GM19035 (cell line): ENCODE data around the gene KTI12.
"Not testable (repeated sequence)": the region's sequence is repeated elsewhere in the genome, so short reads cannot be mapped to it uniquely, and the experiment has no call there.

Experiments
- ATAC-seq: cut with Tn5 transposase; IDR thresholded peaks from one replicate; pipeline ENCODE4 v1.9.1; 2021; ENCODE audit not compliant: unreplicated experiment

KTI12 gene

DNA sequence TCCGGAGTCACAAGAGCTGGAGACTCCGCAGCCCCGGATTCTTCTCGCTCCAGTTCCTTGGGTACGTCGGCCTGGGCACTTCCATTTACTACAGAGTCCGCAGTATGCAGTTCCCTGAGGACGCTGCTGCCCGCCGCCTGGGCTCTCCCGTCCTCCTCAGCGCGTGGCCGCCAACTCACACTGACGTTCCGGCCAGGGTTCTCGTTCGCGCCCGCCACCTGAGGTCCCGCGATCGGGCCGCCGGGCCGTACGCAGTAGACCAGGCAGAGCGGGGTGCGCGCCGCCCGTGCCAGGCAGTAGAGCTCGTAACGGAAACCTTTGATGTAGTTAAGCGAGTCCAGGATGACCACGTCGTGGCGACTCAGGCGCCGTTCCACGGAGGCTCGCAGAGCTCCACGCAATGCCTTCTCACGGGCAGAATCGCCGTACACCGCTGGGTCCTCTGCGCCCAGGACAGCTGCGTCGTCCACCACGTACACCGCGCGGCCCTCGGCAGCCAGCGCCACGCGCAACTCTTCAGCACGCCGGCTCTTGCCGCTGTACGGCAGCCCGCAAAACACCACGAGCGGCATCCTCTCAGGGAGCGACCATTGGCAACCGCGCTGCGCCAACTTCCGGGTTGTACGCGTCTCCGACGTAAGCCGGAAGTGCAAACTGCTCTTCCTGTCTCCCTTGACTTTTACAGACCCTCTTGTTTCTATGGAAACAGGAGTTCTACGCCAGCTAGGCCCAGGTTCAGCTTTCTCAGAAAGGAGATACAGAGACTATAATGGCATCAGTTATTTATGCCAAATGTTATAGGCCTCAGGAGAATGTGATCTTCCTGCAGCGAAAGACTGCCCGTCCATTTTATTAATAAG lies at the start of gene KTI12:
Gene KTI12, minus strand, starts transcription at position 621 of the 860 bp plus-strand sequence. Its CDS starts 49 bp downstream, at position 572.
- peak; percentile 78 for ATAC-seq

DNA sequence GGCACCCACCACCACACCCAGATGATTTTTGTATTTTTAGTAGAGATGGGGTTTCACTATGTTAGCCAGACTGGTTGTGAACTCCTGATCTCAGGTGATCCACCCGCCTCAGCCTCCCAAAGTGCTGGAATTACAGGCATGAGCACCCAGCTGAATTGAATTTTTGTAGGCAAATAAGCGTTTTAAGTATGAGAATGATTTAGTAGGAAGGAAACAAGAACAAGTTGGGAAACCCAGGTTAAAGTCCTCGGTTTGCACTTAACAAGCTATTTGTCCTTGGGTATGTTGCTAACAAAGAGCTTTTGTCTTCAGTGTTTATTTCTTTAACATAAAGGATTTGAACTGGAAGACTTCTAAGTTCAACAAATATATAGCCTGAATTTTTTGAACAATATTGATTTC lies 46.4 kb upstream of the KTI12 start:
- no peak for ATAC-seq

- ATAC-seq, result not testable (repeated sequence)
Measured at GRCh38 chr1:52077277-52077676, 43.7 kb upstream of the KTI12 start.

DNA sequence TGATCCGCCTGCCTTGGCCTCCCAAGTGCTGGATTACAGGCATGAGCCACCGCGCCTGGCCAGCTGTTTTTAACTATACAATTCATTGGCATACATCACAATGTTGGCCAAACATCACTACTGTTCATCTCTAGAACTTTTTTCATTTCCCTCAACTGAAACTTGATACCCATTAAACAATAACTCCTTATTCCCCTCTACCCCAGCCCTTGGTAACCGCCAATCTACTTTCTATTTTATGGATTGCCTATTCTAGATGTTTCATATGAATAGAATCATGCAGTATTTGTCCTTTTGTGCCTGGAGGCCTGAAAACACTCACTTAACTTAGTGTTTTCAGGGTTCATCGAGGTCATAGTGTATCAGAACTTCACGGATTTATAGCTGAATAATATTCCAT lies 38.7 kb upstream of the KTI12 start:
- no peak for ATAC-seq

DNA sequence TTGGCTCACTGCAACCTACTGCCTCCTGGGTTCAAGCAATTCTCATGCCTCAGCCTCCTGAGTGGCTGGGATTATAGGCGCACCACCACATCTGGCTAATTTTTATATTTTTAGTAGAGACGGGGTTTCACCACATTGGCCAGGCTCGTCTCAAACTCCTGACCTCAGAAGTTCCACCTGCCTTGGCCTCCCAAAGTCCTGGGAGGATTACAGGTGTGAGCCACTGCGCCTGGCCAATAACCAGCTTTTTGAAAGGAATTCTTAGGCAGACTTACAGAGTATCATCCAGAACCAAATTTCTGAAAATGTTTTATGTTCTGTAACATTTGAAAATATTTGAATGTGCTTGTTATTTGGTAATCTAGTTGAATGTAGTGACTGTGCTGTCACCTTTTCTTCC lies 37.1 kb upstream of the KTI12 start:
- ATAC-seq, result no peak

GRCh38 chr1:52063192-52063591 lies 29.6 kb upstream of the KTI12 start:
- no peak for ATAC-seq

- no peak for ATAC-seq
Measured at GRCh38 chr1:52060822-52061221, 27.2 kb upstream of the KTI12 start.

DNA sequence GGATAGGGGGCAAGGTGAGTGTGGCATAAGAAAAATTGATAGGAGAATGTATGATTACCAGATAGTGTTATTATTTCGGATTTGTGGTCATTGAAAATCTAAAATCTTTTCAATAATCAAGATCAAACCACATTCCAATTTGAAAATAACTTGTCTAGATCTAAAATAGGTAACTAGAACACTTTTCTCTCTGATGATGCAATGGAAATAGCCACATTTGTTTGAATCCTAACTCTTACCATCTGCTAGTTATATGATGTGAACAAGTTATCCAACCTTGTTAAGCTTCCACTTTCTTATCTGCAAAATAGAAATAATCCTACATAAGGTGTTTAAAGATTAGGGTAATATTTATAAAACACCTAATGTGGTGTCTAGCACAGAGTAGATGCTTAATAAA lies 26.3 kb upstream of the KTI12 start:
- no peak for ATAC-seq

DNA sequence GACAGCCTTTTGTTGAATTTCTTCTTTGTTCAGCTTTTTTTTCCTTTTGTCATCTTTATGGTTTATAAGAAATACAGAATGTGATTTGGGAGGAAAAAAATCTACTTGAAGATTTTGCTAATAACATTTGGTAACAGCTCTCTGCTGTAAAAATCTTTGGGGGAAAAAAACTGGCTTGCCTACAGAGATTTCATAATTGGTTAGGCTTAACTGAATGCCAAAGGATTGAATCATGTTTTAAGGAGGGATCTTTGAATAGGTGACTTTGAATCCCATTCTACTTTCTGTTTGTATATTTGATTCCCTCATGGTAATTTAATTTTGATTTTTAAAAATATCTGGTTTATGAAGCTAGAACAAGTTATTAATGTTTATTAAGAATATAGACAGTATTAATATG lies 25.7 kb upstream of the KTI12 start:
- no peak for ATAC-seq

GRCh38 chr1:52057876-52058415 lies 24.3 kb upstream of the KTI12 start:
- no peak for ATAC-seq

- no peak for ATAC-seq
Measured at GRCh38 chr1:52057255-52057654, 23.6 kb upstream of the KTI12 start.

DNA sequence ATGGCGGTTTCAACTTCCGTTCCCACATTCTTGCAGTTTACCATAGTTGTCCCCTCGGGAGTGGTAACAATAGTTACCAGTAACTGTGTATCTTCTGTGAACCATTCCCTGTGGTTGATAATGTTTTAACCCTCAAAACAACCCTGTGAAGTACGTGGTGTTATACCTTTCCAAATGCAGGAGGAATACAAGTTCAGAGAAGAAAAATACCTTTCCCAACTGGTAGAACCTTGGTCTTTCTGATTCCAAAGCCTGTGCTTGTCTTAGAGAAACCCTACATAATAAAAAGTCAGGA lies 23.3 kb upstream of the KTI12 start:
- no peak for ATAC-seq

- peak; percentile 76 for ATAC-seq
Measured at GRCh38 chr1:52056163-52056936, 22.7 kb upstream of the KTI12 start, which contains the start of gene BTF3L4. BTF3L4 (plus strand) TSS chr1:52056295; CDS start chr1:52059848, 3,553 bp downstream.

GRCh38 chr1:52055866-52056162 lies 22.2 kb upstream of the KTI12 start:
- no peak for ATAC-seq

- peak; percentile 43 for ATAC-seq
Measured at GRCh38 chr1:52055066-52055865, 21.7 kb upstream of the KTI12 start, which contains the start of gene TXNDC12. TXNDC12 (minus strand) TSS chr1:52055191; CDS start chr1:52055096, 95 bp downstream.

- ATAC-seq, result no peak
Measured at GRCh38 chr1:52054496-52055065, 21.0 kb upstream of the KTI12 start.

GRCh38 chr1:52053862-52054261 lies 20.3 kb upstream of the KTI12 start:
- ATAC-seq, result no peak

DNA sequence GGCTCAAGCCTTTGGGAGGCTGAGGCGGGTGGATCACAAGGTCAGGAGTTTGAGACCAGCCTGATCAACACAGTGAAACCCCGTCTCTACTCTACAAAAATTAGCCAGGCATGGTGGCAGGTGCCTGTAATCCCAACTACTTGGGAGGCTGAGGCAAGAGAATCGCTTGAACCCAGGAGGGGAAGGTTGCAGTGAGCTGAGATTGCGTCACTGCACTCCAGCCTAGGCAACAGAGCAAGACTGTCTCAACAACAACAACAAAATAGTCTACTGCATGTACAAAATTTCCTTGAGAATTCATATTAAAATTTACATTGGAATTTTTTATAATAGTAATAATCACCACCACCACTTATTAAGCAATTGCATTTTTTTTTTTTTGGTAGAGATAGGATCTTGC lies 15.7 kb upstream of the KTI12 start:
- not testable (repeated sequence) for ATAC-seq

- ATAC-seq, result not testable (repeated sequence)
Measured at GRCh38 chr1:52045666-52046195, 12.1 kb upstream of the KTI12 start.

- ATAC-seq, result no peak
Measured at GRCh38 chr1:52045236-52045635, 11.6 kb upstream of the KTI12 start.
